IMR-90 (cell line): ENCODE data around the gene TTC29. TPM values are rescaled to one million over a fixed set of nuclear protein-coding genes. Genes with fewer than 3 reads are reported as not detected.

Experiments
- ATAC-seq: fragments of 200-7000 bp; cut with Tn5 transposase; 2 replicates; pipeline ENCODE4 v1.9.1; 2020; ENCODE audit warnings: low read depth, mild to moderate bottlenecking, moderate library complexity
- BruUV-seq: library from RNA; stranded (reverse); fragments of 400-500 nt; replicated peaks from 2 replicates; lab custom pipeline; 2021; lab: Mats Ljungman, UMichigan
- CTCF ChIA-PET: fragments of 300-600 bp; formaldehyde crosslinking; extraction: SDS; loops from one replicate; lab custom pipeline; 2021; ENCODE audit warnings: antibody characterized with exemption; lab: Yijun Ruan, JAX
- POLR2A ChIA-PET: fragments of 300-600 bp; sonication (Branson Sonifier 250); formaldehyde crosslinking; loops from one replicate; lab custom pipeline; 2022; ENCODE audit warnings: antibody characterized with exemption; ENCODE audit not compliant: unreplicated experiment; lab: Charles Lee
- DNase-seq: peaks from one replicate; pipeline ENCODE4 v3.0.0; 2013
- H2AFZ ChIP-seq: replicated peaks from 2 replicates; pipeline ENCODE3; 2013; ENCODE audit warnings: low read length, mild to moderate bottlenecking; ENCODE audit not compliant: poor library complexity
- H2AK5ac ChIP-seq: 2 replicates; pipeline ENCODE4 v1.6.1; 2013; ENCODE audit warnings: low read depth, low read length, inconsistent platforms
- H2AK9ac ChIP-seq: replicated peaks from 2 replicates; pipeline ENCODE3; 2013; ENCODE audit warnings: mild to moderate bottlenecking, low read depth, low read length, moderate library complexity; ENCODE audit not compliant: poor library complexity
- H2BK120ac ChIP-seq: 2 replicates; pipeline ENCODE4 v1.6.1; 2013; ENCODE audit warnings: low read depth, low read length, inconsistent platforms
- H2BK15ac ChIP-seq: 3 replicates; pipeline ENCODE4 v1.6.1; 2013; ENCODE audit warnings: low read depth, low read length, inconsistent platforms
- H2BK20ac ChIP-seq: 2 replicates; pipeline ENCODE4 v1.6.1; 2013; ENCODE audit warnings: low read depth, mild to moderate bottlenecking, inconsistent platforms, low read length, moderate library complexity
- H2BK5ac ChIP-seq: 2 replicates; pipeline ENCODE4 v1.6.1; 2013; ENCODE audit warnings: mild to moderate bottlenecking, low read depth, low read length, inconsistent platforms; ENCODE audit not compliant: poor library complexity, severe bottlenecking
- H3K14ac ChIP-seq: replicated peaks from 2 replicates; pipeline ENCODE4 v1.6.1; 2013; ENCODE audit warnings: low read depth, low read length, inconsistent platforms
- H3K18ac ChIP-seq: 2 replicates; pipeline ENCODE4 v1.6.1; 2013; ENCODE audit warnings: low read depth, low read length, control low read depth
- H3K23ac ChIP-seq: 2 replicates; pipeline ENCODE4 v1.6.1; 2013; ENCODE audit warnings: low read depth, low read length, inconsistent platforms
- H3K27ac ChIP-seq: 2 replicates; pipeline ENCODE4 v1.5.1; 2013; ENCODE audit warnings: mild to moderate bottlenecking, control low read depth, low read length; ENCODE audit not compliant: insufficient read depth
- H3K27me3 ChIP-seq: 2 replicates; pipeline ENCODE4 v1.6.1; 2013; ENCODE audit warnings: low read length; ENCODE audit not compliant: control insufficient read depth, insufficient read depth
- H3K36me3 ChIP-seq: 2 replicates; pipeline ENCODE4 v1.6.1; 2013; ENCODE audit warnings: low read length, mixed read lengths; ENCODE audit not compliant: control insufficient read depth, insufficient read depth
- H3K4ac ChIP-seq: 2 replicates; pipeline ENCODE4 v1.6.1; 2013; ENCODE audit warnings: low read depth, low read length, inconsistent platforms
- H3K4me1 ChIP-seq: 2 replicates; pipeline ENCODE4 v1.6.1; 2013; ENCODE audit warnings: low read length, mixed read lengths; ENCODE audit not compliant: control insufficient read depth, insufficient read depth
- H3K4me2 ChIP-seq: 2 replicates; pipeline ENCODE4 v1.6.1; 2013; ENCODE audit warnings: low read depth, mild to moderate bottlenecking, control low read depth, low read length, moderate library complexity
- H3K4me3 ChIP-seq: 2 replicates; pipeline ENCODE4 v1.5.1; 2013; ENCODE audit warnings: low read depth, mild to moderate bottlenecking, control low read depth, low read length, moderate library complexity; ENCODE audit not compliant: insufficient read depth
- H3K56ac ChIP-seq: 2 replicates; pipeline ENCODE4 v1.6.1; 2013; ENCODE audit warnings: low read length, inconsistent platforms; ENCODE audit not compliant: insufficient read depth; ENCODE audit errors: extremely low read depth
- H3K79me1 ChIP-seq, 2 experiments: 2 replicates each; pipeline ENCODE4 v1.6.1; 2013; ENCODE audit warnings: low read length in 2 of 2, inconsistent platforms in 1 of 2, low read depth in 1 of 2
- H3K9ac ChIP-seq: 2 replicates; pipeline ENCODE4 v1.6.1; 2013; ENCODE audit warnings: low read depth, low read length, control low read depth
- H3K9me1 ChIP-seq: 2 replicates; pipeline ENCODE4 v1.6.1; 2013; ENCODE audit warnings: low read length, inconsistent platforms; ENCODE audit not compliant: insufficient read depth
- H3K9me3 ChIP-seq: 2 replicates; pipeline ENCODE4 v1.6.1; 2013; ENCODE audit warnings: low read length; ENCODE audit not compliant: control insufficient read depth, insufficient read depth
- H4K20me1 ChIP-seq: 2 replicates; pipeline ENCODE4 v1.6.1; 2013; ENCODE audit warnings: low read length, inconsistent platforms; ENCODE audit not compliant: insufficient read depth
- H4K5ac ChIP-seq: 2 replicates; pipeline ENCODE4 v1.6.1; 2013; ENCODE audit warnings: mild to moderate bottlenecking, low read depth, low read length, control low read depth
- H4K8ac ChIP-seq, 2 experiments: 2 replicates each; pipeline ENCODE4 v1.6.1; 2013; ENCODE audit warnings: low read depth in 2 of 2, low read length in 2 of 2, control low read depth in 1 of 2, inconsistent platforms in 1 of 2
- H4K91ac ChIP-seq: 2 replicates; pipeline ENCODE4 v1.6.1; 2013; ENCODE audit warnings: low read depth, low read length, inconsistent platforms; ENCODE audit not compliant: insufficient read depth
- CEBPB ChIP-seq: IDR thresholded peaks from 2 replicates; pipeline ENCODE4 v1.6.1; 2012; ENCODE audit warnings: low read depth, low read length, improper control_type of control experiment
- RAD21 ChIP-seq: IDR thresholded peaks from 2 replicates; pipeline ENCODE4 v1.6.1; 2012; ENCODE audit warnings: low read length, improper control_type of control experiment
- WGBS, 2 experiments: methylation state at CpG; one replicate each; pipeline versions ENCODE4 v1.1.5 to v1.1.7; 2013; ENCODE audit warnings: missing lambda C conversion rate in 2 of 2; ENCODE audit not compliant: insufficient read length in 1 of 2; ENCODE audit errors: extremely low coverage in 2 of 2; 5-methylcytosine and 5-hydroxymethylcytosine counted together
- dilution Hi-C: fragments of 300-500 bp; cut with HindIII; formaldehyde crosslinking; loops from one replicate; pipeline ENCODE4 v1.14.3; 2018; ENCODE audit warnings: low sequenced_read_pairs; ENCODE audit not compliant: unreplicated experiment
- in situ Hi-C: fragments of 300-500 bp; cut with MboI; formaldehyde crosslinking; loops from 3 replicates; pipeline ENCODE4 v1.14.3; 2019; ENCODE audit warnings: low sequenced_read_pairs, inconsistent platforms, mixed read lengths
- intact Hi-C: fragments of 100-400 bp; cut with micrococcal nuclease; formaldehyde crosslinking; loops from 2 replicates; pipeline ENCODE4 v1.10.0; 2022
- polyA plus RNA-seq, 3 experiments: library from polyadenylated mRNA; depleted of rRNA; stranded (reverse); fragments of >200 nt; gene quantifications; 2 replicates each; pipeline ENCODE4 v1.2.3, GENCODE V29; 2012; ENCODE audit warnings: low replicate concordance in 1 of 3
- total RNA-seq: library from RNA; depleted of rRNA; stranded (reverse); fragments of >200 nt; gene quantifications from 2 replicates; pipeline ENCODE4 v1.2.3, GENCODE V29; 2012

TTC29 gene
- total and polyA plus RNA-seq, 2 of the 4 experiments (the other 2 are of a cell fraction) = not detected

- no peaks in the 10 kb centered on the region for H3K4me1 ChIP-seq
- POLR2A ChIA-PET = no interaction called here
- H3K9me1 ChIP-seq = no peaks in the 10 kb centered on the region
- H2BK5ac ChIP-seq = no peak overlapping the region
- DNase-seq (no peak), ATAC-seq (no peak)
- H2BK15ac ChIP-seq = no peak overlapping the region
- in situ Hi-C loops = no loop called here
- no peak overlapping the region for H3K18ac ChIP-seq
- H2BK20ac ChIP-seq = no peak overlapping the region
- no peak overlapping the region for H3K4me2 ChIP-seq
- H3K4me3 ChIP-seq = no peak overlapping the region
- BruUV-seq = no TSS peak
- H3K23ac ChIP-seq = no peak overlapping the region
- H4K5ac ChIP-seq = no peak overlapping the region
- no peak overlapping the region for H3K14ac ChIP-seq
- intact Hi-C loops = no loop called here
- no peaks in the 10 kb centered on the region for H3K79me1 ChIP-seq
- no peaks in the 10 kb centered on the region; the same call in 1 of the 2 replicates for H3K27me3 ChIP-seq
- H3K9ac ChIP-seq = no peak overlapping the region
- no peaks in the 10 kb centered on the region for H3K9me3 ChIP-seq
- CTCF ChIA-PET = no interaction called here
- H4K8ac ChIP-seq = no peak overlapping the region
- no peak overlapping the region for H3K27ac ChIP-seq
- 33% methylated on average over 3 of the region's 6 CpGs; no CpG with 5 or more reads in 1 of the 2 experiments for WGBS, 2 experiments
- H2BK120ac ChIP-seq = no peak overlapping the region
- H3K36me3 ChIP-seq = no peaks in the 10 kb centered on the region
- H3K4ac ChIP-seq = no peak overlapping the region
- no peak overlapping the region for H3K56ac ChIP-seq
- H4K91ac ChIP-seq = no peak overlapping the region
- dilution Hi-C loops = no loop called here
- TF ChIP-seq CEBPB (peak; percentile 70), RAD21 (no peak)
- no peaks in the 10 kb centered on the region for H4K20me1 ChIP-seq
- H2AFZ ChIP-seq = no peak overlapping the region
- H2AK9ac ChIP-seq = no peak overlapping the region
- H2AK5ac ChIP-seq = no peak overlapping the region
Measured at GRCh38 chr4:146834263-146835034, 111.2 kb downstream of the TTC29 start.
